CD4-positive, alpha-beta T cell (primary cell): ENCODE measurements around the gene OR4N5. TPM values are rescaled to one million over a fixed set of nuclear protein-coding genes. Genes with fewer than 3 reads are reported as not detected.

ENCODE experiments used
- ATAC-seq: fragments of 200-7000 bp; cut with Tn5 transposase; one replicate; pipeline ENCODE4 v1.10.0; 2022; ENCODE audit warnings: mild to moderate bottlenecking; ENCODE audit not compliant: poor library complexity
- CTCF ChIA-PET: fragments of 350-600 bp; sonication (Branson Sonifier 250); formaldehyde crosslinking; loops from one replicate; lab custom pipeline; 2021; ENCODE audit warnings: antibody characterized with exemption, inconsistent platforms; lab: Charles Lee
- POLR2A ChIA-PET: fragments of 350-600 bp; sonication (Branson Sonifier 250); formaldehyde crosslinking; loops from one replicate; lab custom pipeline; 2021; ENCODE audit warnings: antibody characterized with exemption, inconsistent platforms; lab: Charles Lee
- DNase-seq, 14 experiments: peaks; one replicate each; pipeline ENCODE4 v3.0.0-alpha.2; 2013 to 2020; ENCODE audit warnings: mixed read lengths in 2 of 14
- H3K27ac ChIP-seq, 2 donors: one replicate each; pipeline versions ENCODE4 v1.5.1 to v1.7.0; 2013; ENCODE audit warnings: low read length in 2 of 2, low read depth in 1 of 2, mild to moderate bottlenecking in 1 of 2
- H3K27me3 ChIP-seq, 2 experiments: 1 replicate in 1 of 2; 2 replicates in 1 of 2; pipeline versions ENCODE4 v1.6.1 to v1.7.0; 2013; ENCODE audit warnings: low read length in 2 of 2, control low read depth in 1 of 2, mild to moderate bottlenecking in 1 of 2, moderate library complexity in 1 of 2; ENCODE audit not compliant: insufficient read depth in 2 of 2, control insufficient read depth in 1 of 2
- H3K36me3 ChIP-seq: one replicate; pipeline ENCODE4 v1.6.1; 2013; ENCODE audit warnings: low read length, control low read depth; ENCODE audit not compliant: insufficient read depth
- H3K4me1 ChIP-seq: one replicate; pipeline ENCODE4 v1.6.1; 2013; ENCODE audit warnings: low read length, control low read depth; ENCODE audit not compliant: insufficient read depth
- H3K4me3 ChIP-seq: one replicate; pipeline ENCODE4 v1.5.1; 2013; ENCODE audit warnings: mild to moderate bottlenecking, low read length, moderate library complexity
- H3K9me3 ChIP-seq, 2 experiments: 1 replicate in 1 of 2; 2 replicates in 1 of 2; pipeline versions ENCODE4 v1.6.1 to v1.7.0; 2013; ENCODE audit warnings: low read length in 2 of 2, mild to moderate bottlenecking in 2 of 2, control low read depth in 1 of 2, moderate library complexity in 1 of 2; ENCODE audit not compliant: control insufficient read depth in 1 of 2, insufficient read depth in 1 of 2
- H3K27ac Mint-ChIP-seq: one replicate; pipeline ENCODE4 v1.8.0; 2020; ENCODE audit warnings: mixed read lengths
- H3K27me3 Mint-ChIP-seq: one replicate; pipeline ENCODE4 v1.8.0; 2021; ENCODE audit warnings: mixed read lengths
- H3K36me3 Mint-ChIP-seq: one replicate; pipeline ENCODE4 v1.8.0; 2021; ENCODE audit warnings: low read depth, mixed read lengths
- H3K4me1 Mint-ChIP-seq: one replicate; pipeline ENCODE4 v1.8.0; 2021; ENCODE audit warnings: low read depth, mixed read lengths
- H3K4me3 Mint-ChIP-seq: one replicate; pipeline ENCODE4 v1.8.0; 2020; ENCODE audit warnings: mild to moderate bottlenecking, mixed read lengths
- H3K9me3 Mint-ChIP-seq: one replicate; pipeline ENCODE4 v1.8.0; 2020; ENCODE audit warnings: mixed read lengths
- intact Hi-C, 2 experiments: fragments of 100-400 bp; cut with DNase I in 1 of 2; cut with micrococcal nuclease in 1 of 2; formaldehyde crosslinking; loops; one replicate each; pipeline versions ENCODE4 v1.15.1 to v1.9.0; 2023 to 2025; cut with DNase I, micrococcal nuclease
- total RNA-seq, 174 experiments: library from RNA in 2 of 174; stranded (reverse) in 2 of 174; gene quantifications; one replicate each; pipeline ENCODE4 v1.2.3 and lab custom pipeline; 2021 to 2026
- TF ChIP-seq, protein P1 (sequence below): fragments of 200-600 bp; IDR thresholded peaks from one replicate; pipeline ENCODE4 v1.8.0; 2022; ENCODE audit warnings: antibody characterized with exemption, mild to moderate bottlenecking

OR4N5 gene
- total RNA-seq, 2 experiments from 2014 or later, result not detected

- Mint-ChIP-seq H3K4me1 (no peaks in the 10 kb centered on the region), H3K4me3 (no peak within 1 kb of the TSS), H3K27ac (no peak within 1 kb of the TSS), H3K36me3 (no peaks in the 10 kb centered on the region), H3K27me3 (no peaks in the 10 kb centered on the region), H3K9me3 (no peaks in the 10 kb centered on the region)
- no peaks in the 10 kb centered on the region for H3K27me3 ChIP-seq
- H3K27ac ChIP-seq, result no peak within 1 kb of the TSS
- H3K36me3 ChIP-seq, result no peaks in the 10 kb centered on the region
- H3K9me3 ChIP-seq, result no peaks in the 10 kb centered on the region
- H3K4me1 ChIP-seq, result no peaks in the 10 kb centered on the region
- no peak for DNase-seq
- TF ChIP-seq, protein P1, sequence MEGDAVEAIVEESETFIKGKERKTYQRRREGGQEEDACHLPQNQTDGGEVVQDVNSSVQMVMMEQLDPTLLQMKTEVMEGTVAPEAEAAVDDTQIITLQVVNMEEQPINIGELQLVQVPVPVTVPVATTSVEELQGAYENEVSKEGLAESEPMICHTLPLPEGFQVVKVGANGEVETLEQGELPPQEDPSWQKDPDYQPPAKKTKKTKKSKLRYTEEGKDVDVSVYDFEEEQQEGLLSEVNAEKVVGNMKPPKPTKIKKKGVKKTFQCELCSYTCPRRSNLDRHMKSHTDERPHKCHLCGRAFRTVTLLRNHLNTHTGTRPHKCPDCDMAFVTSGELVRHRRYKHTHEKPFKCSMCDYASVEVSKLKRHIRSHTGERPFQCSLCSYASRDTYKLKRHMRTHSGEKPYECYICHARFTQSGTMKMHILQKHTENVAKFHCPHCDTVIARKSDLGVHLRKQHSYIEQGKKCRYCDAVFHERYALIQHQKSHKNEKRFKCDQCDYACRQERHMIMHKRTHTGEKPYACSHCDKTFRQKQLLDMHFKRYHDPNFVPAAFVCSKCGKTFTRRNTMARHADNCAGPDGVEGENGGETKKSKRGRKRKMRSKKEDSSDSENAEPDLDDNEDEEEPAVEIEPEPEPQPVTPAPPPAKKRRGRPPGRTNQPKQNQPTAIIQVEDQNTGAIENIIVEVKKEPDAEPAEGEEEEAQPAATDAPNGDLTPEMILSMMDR, result no peak
- intact Hi-C loops, result no loop called here
- no peak for ATAC-seq
- POLR2A ChIA-PET, result no interaction called here
- CTCF ChIA-PET, result no interaction called here
- H3K4me3 ChIP-seq, result no peak within 1 kb of the TSS
Measured at GRCh38 chr14:20110438-20110837, 28.2 kb upstream of the OR4N5 start, which contains the start of gene OR4K17. TSS of gene OR4K17 (plus strand) at chr14:20110739. CDS start at chr14:20117500, 6,761 bp downstream.

- TF ChIP-seq, protein P1, result no peak
Measured at GRCh38 chr14:20112321-20112720, 26.3 kb upstream of the OR4N5 start.

DNA sequence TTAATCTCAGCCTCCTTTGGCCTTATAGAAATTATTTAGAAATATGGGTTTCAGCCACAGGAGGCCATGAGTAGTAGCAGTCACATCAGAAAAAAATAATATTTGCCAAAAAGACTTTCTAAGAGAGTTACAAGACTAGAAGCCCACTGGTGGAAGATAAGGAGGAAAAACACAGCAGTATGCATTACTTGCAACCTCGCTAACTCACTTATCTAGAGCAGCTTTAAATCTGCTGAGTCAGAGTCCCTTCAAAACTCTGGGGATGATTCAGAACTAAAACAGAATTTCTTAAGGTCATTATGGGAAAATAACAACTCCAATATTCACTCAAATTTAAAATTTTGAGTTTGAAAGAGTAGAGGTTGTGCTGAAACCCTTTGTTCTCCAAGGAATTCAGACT is 21.9 kb upstream of the OR4N5 start:
- ATAC-seq (no peak), DNase-seq (no peak)
- H3K27ac Mint-ChIP-seq, result no peak overlapping the region
- TF ChIP-seq, protein P1, result no peak
- Histone ChIP-seq H3K4me3 (no peak overlapping the region), H3K9me3 (peaks cover 7 to 17% of the 10 kb centered on the region in 2 experiments), H3K4me1 (no peaks in the 10 kb centered on the region), H3K27me3 (no peaks in the 10 kb centered on the region), H3K36me3 (no peaks in the 10 kb centered on the region), H3K27ac (no peak overlapping the region)
- ChIA-PET POLR2A (no interaction called here), CTCF (no interaction called here)
- peaks cover 16% of the 10 kb centered on the region for H3K9me3 Mint-ChIP-seq
- no peak overlapping the region for H3K4me3 Mint-ChIP-seq
- intact Hi-C loops, result no loop called here
- H3K27me3 Mint-ChIP-seq, result peaks cover 18% of the 10 kb centered on the region
- no peaks in the 10 kb centered on the region for H3K4me1 Mint-ChIP-seq
- no peaks in the 10 kb centered on the region for H3K36me3 Mint-ChIP-seq

More at GRCh38 chr14:20112321-20112720, 26.3 kb upstream of the OR4N5 start:
- DNase-seq, result no peak
- H3K4me3 ChIP-seq, result no peak overlapping the region
- no peaks in the 10 kb centered on the region for H3K27me3 ChIP-seq
- ChIA-PET POLR2A (no interaction called here), CTCF (interaction anchor here (0.6 kb wide), 1 partner anchor 89 kb away, joined by 3 read pairs; no protein-coding TSS in a partner anchor)
- H3K4me1 ChIP-seq, result no peaks in the 10 kb centered on the region
- Mint-ChIP-seq H3K4me3 (no peak overlapping the region), H3K36me3 (no peaks in the 10 kb centered on the region), H3K4me1 (no peaks in the 10 kb centered on the region), H3K27ac (no peak overlapping the region), H3K9me3 (peaks cover under 1% of the 10 kb centered on the region), H3K27me3 (peaks cover 4% of the 10 kb centered on the region)
- H3K9me3 ChIP-seq, result no peaks in the 10 kb centered on the region
- ATAC-seq, result no peak
- H3K36me3 ChIP-seq, result no peaks in the 10 kb centered on the region
- no peak overlapping the region for H3K27ac ChIP-seq
- intact Hi-C loops, result no loop called here
